Mesodermal cell (in vitro differentiated cells): ENCODE measurements around the gene PTTG1.

Experiments used
- H3K27ac ChIP-seq: 2 replicates; pipeline ENCODE4 v1.7.0; 2013; ENCODE audit warnings: mild to moderate bottlenecking, low read depth, low read length, moderate library complexity; ENCODE audit not compliant: severe bottlenecking
- H3K36me3 ChIP-seq: 2 replicates; pipeline ENCODE4 v1.7.1; 2013; ENCODE audit warnings: mild to moderate bottlenecking, low read length, moderate library complexity; ENCODE audit not compliant: control insufficient read depth, insufficient read depth
- H3K4me1 ChIP-seq: one replicate; pipeline ENCODE4 v1.7.1; 2013; ENCODE audit warnings: mild to moderate bottlenecking, low read length; ENCODE audit not compliant: insufficient read depth, control insufficient read depth, poor library complexity, severe bottlenecking
- H3K4me3 ChIP-seq: 2 replicates; pipeline ENCODE4 v1.7.0; 2013; ENCODE audit warnings: low read length, control low read depth, mild to moderate bottlenecking; ENCODE audit not compliant: insufficient read depth, poor library complexity, severe bottlenecking; ENCODE audit errors: extremely low read depth
- H3K9me3 ChIP-seq: 2 replicates; pipeline ENCODE4 v1.7.1; 2013; ENCODE audit warnings: mild to moderate bottlenecking, low read length, moderate library complexity; ENCODE audit not compliant: control insufficient read depth
- WGBS, 2 experiments: methylation state at CpG; one replicate each; pipeline ENCODE4 v1.1.5; 2013; ENCODE audit warnings: missing lambda C conversion rate in 2 of 2; ENCODE audit not compliant: insufficient coverage in 2 of 2; 5-methylcytosine and 5-hydroxymethylcytosine counted together

The PTTG1 gene

GRCh38 chr5:160453751-160454150, 32.1 kb downstream of the PTTG1 start:
- Histone ChIP-seq H3K4me1 (no peaks in the 10 kb centered on the region), H3K9me3 (no peaks in the 10 kb centered on the region), H3K4me3 (no peak overlapping the region), H3K36me3 (no peaks in the 10 kb centered on the region), H3K27ac (no peak overlapping the region)
- 90 to 100% methylated on average over 1 of the region's 1 CpG for WGBS, 2 experiments

GRCh38 chr5:160455600-160455999, 33.9 kb downstream of the PTTG1 start:
- H3K4me3 ChIP-seq = no peak overlapping the region
- no peaks in the 10 kb centered on the region for H3K36me3 ChIP-seq
- no peak overlapping the region for H3K27ac ChIP-seq
- 100% methylated on average over 1 to 3 of the region's 4 CpGs for WGBS, 2 experiments
- H3K9me3 ChIP-seq = no peaks in the 10 kb centered on the region
- no peaks in the 10 kb centered on the region for H3K4me1 ChIP-seq

- Histone ChIP-seq H3K4me1 (no peaks in the 10 kb centered on the region), H3K4me3 (no peak overlapping the region), H3K27ac (no peak overlapping the region), H3K9me3 (no peaks in the 10 kb centered on the region), H3K36me3 (no peaks in the 10 kb centered on the region)
- 90 to 93% methylated on average over 8 to 9 of the region's 9 CpGs for WGBS, 2 experiments
Measured at GRCh38 chr5:160456480-160457177, 35.0 kb downstream of the PTTG1 start.

- H3K4me3 ChIP-seq = no peak overlapping the region
- no CpG with 5 or more reads among the region's 5 CpGs for WGBS, 2 experiments
- no peaks in the 10 kb centered on the region for H3K4me1 ChIP-seq
Measured at GRCh38 chr5:160457252-160457651, 35.6 kb downstream of the PTTG1 start.

DNA sequence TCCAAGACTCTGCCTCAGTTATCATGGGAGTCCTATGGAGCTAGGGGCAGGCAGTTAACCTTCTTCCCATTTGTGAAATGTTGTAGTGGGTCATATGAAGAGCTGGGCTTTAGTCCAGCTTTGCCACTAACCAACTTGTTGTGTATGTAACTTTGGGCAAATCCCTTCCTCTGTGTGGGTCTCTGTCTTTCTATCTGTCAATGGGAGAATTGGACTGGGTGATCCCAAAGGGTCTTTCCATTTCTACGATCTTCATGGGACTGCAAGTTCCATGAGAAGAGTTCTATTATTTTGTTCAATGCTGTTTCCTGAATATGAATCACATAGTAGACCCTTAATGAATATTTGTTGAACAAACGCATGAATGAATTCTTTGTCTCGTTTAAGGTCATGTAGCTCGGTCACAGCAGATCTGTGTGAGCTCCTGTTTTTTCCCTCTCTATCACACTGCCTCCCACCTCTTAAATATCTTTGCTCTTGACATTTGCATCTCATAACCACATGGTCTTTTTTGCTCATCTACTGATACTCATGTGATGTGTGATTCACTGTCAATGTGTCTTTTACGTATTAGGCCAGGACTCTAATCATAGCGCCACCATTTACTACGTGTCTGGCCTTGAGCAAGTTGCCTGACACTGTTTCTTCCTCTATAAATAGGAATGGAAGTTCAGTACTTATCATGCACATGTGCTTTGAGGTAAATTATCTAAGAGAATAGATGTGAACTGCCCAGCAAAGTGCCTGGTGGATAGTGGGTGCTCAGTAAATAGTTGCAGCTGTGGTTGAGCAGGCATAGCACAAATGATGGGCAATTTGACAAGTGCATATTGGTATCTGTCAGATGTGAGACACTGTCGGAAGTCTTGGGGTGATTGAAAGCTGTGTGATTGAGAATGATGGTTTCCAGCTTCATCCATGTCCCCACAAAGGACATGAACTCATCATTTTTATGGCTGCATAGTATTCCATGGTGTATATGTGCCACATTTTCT, 37.4 kb downstream of the PTTG1 start:
- H3K4me3 ChIP-seq = no peak overlapping the region
- H3K36me3 ChIP-seq = no peaks in the 10 kb centered on the region
- no peaks in the 10 kb centered on the region for H3K9me3 ChIP-seq
- no peak overlapping the region for H3K27ac ChIP-seq
- WGBS, 2 experiments = 95 to 98% methylated on average over 4 to 5 of the region's 8 CpGs
- H3K4me1 ChIP-seq = peaks cover 6% of the 10 kb centered on the region

More at GRCh38 chr5:160457252-160457651, 35.6 kb downstream of the PTTG1 start:
- Histone ChIP-seq H3K9me3 (no peaks in the 10 kb centered on the region), H3K36me3 (no peaks in the 10 kb centered on the region), H3K27ac (no peak overlapping the region)

DNA sequence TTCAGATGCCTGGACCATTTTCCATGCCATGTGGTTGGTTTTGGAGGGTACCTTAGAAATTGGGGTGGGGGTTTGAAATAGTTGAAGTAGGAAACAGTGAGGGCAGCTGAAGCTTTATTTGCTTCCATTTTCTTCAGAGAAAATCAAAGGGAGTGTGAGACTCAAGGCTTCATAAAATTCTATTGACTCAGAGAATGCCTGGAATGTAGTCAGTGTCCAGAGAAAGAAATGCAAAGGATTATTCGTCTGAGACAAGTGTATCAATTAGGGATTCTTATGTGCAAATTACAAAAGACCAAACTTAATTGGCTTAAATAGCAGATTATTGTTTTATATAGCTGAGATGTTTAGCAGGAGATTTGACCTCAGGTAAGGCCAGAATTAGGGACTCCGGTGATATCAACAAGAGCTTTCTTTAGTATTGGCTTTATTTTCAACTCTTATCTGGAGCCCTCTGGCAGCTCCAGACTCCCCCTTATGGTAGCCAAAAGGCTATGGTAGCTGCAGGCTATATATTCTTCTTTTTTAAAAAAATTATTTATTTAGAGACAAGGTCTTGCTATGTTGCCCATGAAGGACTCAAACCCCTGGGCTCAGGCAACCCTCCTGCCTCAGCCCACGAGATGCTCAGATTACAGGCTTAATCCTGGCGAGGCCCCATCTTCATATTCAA, 38.9 kb downstream of the PTTG1 start:
- Histone ChIP-seq H3K9me3 (no peaks in the 10 kb centered on the region), H3K4me1 (peaks cover 6% of the 10 kb centered on the region), H3K4me3 (no peak overlapping the region), H3K36me3 (no peaks in the 10 kb centered on the region), H3K27ac (no peak overlapping the region)
- WGBS, 2 experiments = 67% methylated on average over 1 of the region's 4 CpGs; no CpG with 5 or more reads in 1 of the 2 experiments

GRCh38 chr5:160461378-160461777, 39.7 kb downstream of the PTTG1 start:
- 79 to 82% methylated on average over 5 of the region's 6 CpGs for WGBS, 2 experiments
- peaks cover 6% of the 10 kb centered on the region for H3K4me1 ChIP-seq
- H3K9me3 ChIP-seq = no peaks in the 10 kb centered on the region
- no peak overlapping the region for H3K4me3 ChIP-seq
- no peak overlapping the region for H3K27ac ChIP-seq
- no peaks in the 10 kb centered on the region for H3K36me3 ChIP-seq

GRCh38 chr5:160462167-160462566, 40.5 kb downstream of the PTTG1 start:
- H3K9me3 ChIP-seq = no peaks in the 10 kb centered on the region
- 67 to 91% methylated on average over 1 of the region's 2 CpGs for WGBS, 2 experiments
- H3K4me3 ChIP-seq = no peak overlapping the region
- no peaks in the 10 kb centered on the region for H3K36me3 ChIP-seq
- no peak overlapping the region for H3K27ac ChIP-seq
- H3K4me1 ChIP-seq = peaks cover 6% of the 10 kb centered on the region

- H3K4me3 ChIP-seq = no peak overlapping the region
- 93 to 95% methylated on average over 2 to 3 of the region's 4 CpGs for WGBS, 2 experiments
- peaks cover 9% of the 10 kb centered on the region for H3K4me1 ChIP-seq
- H3K36me3 ChIP-seq = no peaks in the 10 kb centered on the region
- H3K9me3 ChIP-seq = no peaks in the 10 kb centered on the region
- no peak overlapping the region for H3K27ac ChIP-seq
Measured at GRCh38 chr5:160463227-160463626, 41.6 kb downstream of the PTTG1 start.

DNA sequence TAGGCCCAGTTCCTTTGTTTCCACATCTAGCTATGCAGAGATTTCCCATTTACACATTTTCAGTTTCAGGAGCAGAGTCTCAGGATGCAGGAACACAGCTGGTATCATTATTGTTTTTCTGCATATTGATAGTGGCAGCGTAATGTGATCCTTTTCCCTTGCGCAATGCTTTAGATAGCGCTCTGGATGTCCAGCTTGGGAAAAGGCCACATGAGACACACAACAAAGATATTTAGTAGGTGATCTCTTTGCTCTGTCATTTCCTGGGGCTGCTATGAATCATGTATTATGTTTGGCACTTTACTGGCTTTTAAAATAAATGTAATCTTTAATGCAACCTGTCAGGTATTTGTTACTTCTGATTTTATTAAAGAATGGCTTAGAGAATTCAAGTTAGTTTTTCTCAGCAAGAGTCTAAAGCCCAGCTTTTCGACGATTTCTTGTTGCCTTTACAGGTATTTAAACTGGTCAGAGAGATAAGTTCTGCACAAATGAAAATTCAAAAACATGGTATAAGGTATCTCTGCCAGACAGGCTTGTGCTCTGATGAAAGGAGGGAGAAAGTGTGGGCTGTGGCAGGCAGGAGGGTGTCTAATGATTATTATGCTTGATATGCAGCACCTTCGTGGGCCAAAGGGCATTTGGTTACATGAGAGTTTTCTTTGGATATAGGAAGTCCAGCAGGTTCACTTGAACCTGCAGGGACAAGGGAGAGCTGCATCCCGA, 42.2 kb downstream of the PTTG1 start:
- no peaks in the 10 kb centered on the region for H3K36me3 ChIP-seq
- WGBS, 2 experiments = 68 to 80% methylated on average over 6 to 7 of the region's 7 CpGs
- no peaks in the 10 kb centered on the region for H3K9me3 ChIP-seq
- peaks cover 9% of the 10 kb centered on the region for H3K4me1 ChIP-seq
- H3K4me3 ChIP-seq = no peak overlapping the region
- H3K27ac ChIP-seq = no peak overlapping the region
